ENCODE data around the gene EMP1.
"Not testable (repeated sequence)": the region's sequence is repeated elsewhere in the genome, so short reads cannot be mapped to it uniquely, and the experiment has no call there.

EMP1 gene

GRCh38 chr12:13255792-13256691 lies 59.5 kb downstream of the EMP1 start:
- H3K36me3 ChIP-seq = no peaks in the 10 kb centered on the region
- TF ChIP-seq CTCF (IDR thresholded peaks at IDR 0.05; ENCODE audit: low read depth, low read length) = peak; percentile 98
- peak overlapping the region; percentile 59 for H3K4me3 ChIP-seq (ENCODE audit: low read depth, low read length)
- peaks cover 4% of the 10 kb centered on the region; the same call in 1 of the 2 replicates for H3K4me1 ChIP-seq
- DNase-seq = peak; percentile 89
- no peaks in the 10 kb centered on the region for H3K9me3 ChIP-seq
- no peaks in the 10 kb centered on the region for H3K27me3 ChIP-seq

GRCh38 chr12:13256692-13257045 lies 60.1 kb downstream of the EMP1 start:
- H3K27me3 ChIP-seq = no peaks in the 10 kb centered on the region
- DNase-seq = no peak
- H3K9me3 ChIP-seq = no peaks in the 10 kb centered on the region
- TF ChIP-seq CTCF (IDR thresholded peaks at IDR 0.05; ENCODE audit: low read depth, low read length) = no peak
- peaks cover 4% of the 10 kb centered on the region; the same call in 1 of the 2 replicates for H3K4me1 ChIP-seq
- no peaks in the 10 kb centered on the region for H3K36me3 ChIP-seq
- no peak overlapping the region for H3K4me3 ChIP-seq (ENCODE audit: low read depth, low read length)

GRCh38 chr12:13257356-13257875 lies 60.9 kb downstream of the EMP1 start:
- Histone ChIP-seq H3K27me3 (no peaks in the 10 kb centered on the region), H3K36me3 (no peaks in the 10 kb centered on the region), H3K4me3 (ENCODE audit: low read depth, low read length) (no peak overlapping the region), H3K9me3 (no peaks in the 10 kb centered on the region), H3K4me1 (peaks cover 4% of the 10 kb centered on the region; the same call in 1 of the 2 replicates)
- DNase-seq = no peak
- TF ChIP-seq CTCF (IDR thresholded peaks at IDR 0.05; ENCODE audit: low read depth, low read length) = no peak

GRCh38 chr12:13258197-13258596 lies 61.7 kb downstream of the EMP1 start:
- Histone ChIP-seq H3K4me1 (peaks cover 4% of the 10 kb centered on the region; the same call in 1 of the 2 replicates), H3K36me3 (no peaks in the 10 kb centered on the region), H3K27me3 (no peaks in the 10 kb centered on the region), H3K9me3 (no peaks in the 10 kb centered on the region), H3K4me3 (ENCODE audit: low read depth, low read length) (no peak overlapping the region)
- DNase-seq = no peak
- no peak for TF ChIP-seq CTCF (IDR thresholded peaks at IDR 0.05; ENCODE audit: low read depth, low read length)

GRCh38 chr12:13258717-13259119 lies 62.2 kb downstream of the EMP1 start:
- peaks cover 4% of the 10 kb centered on the region; the same call in 1 of the 2 replicates for H3K4me1 ChIP-seq
- no peaks in the 10 kb centered on the region for H3K9me3 ChIP-seq
- no peak for DNase-seq
- no peaks in the 10 kb centered on the region for H3K36me3 ChIP-seq
- no peaks in the 10 kb centered on the region for H3K27me3 ChIP-seq
- H3K4me3 ChIP-seq (ENCODE audit: low read depth, low read length) = no peak overlapping the region
- no peak for TF ChIP-seq CTCF (IDR thresholded peaks at IDR 0.05; ENCODE audit: low read depth, low read length)

GRCh38 chr12:13259625-13260024 lies 63.1 kb downstream of the EMP1 start:
- not testable (repeated sequence) for H3K4me1 ChIP-seq; H3K36me3 ChIP-seq; H3K4me3 ChIP-seq (ENCODE audit: low read depth, low read length); DNase-seq; H3K9me3 ChIP-seq; H3K27me3 ChIP-seq

GRCh38 chr12:13267826-13268225 lies 71.3 kb downstream of the EMP1 start:
- H3K27me3 ChIP-seq = peaks cover 14% of the 10 kb centered on the region
- not testable (repeated sequence) for H3K4me3 ChIP-seq (ENCODE audit: low read depth, low read length); H3K4me1 ChIP-seq; H3K9me3 ChIP-seq; DNase-seq; H3K36me3 ChIP-seq
